Dermis microvascular lymphatic vessel endothelial cell (primary cell): Measurements from ENCODE around the gene AGRP. TPM values are rescaled to one million over a fixed set of nuclear protein-coding genes. Genes with fewer than 3 reads are reported as not detected.
"Not testable (repeated sequence)": the region's sequence is repeated elsewhere in the genome, so short reads cannot be mapped to it uniquely, and the experiment has no call there.

ENCODE experiments used
- DNase-seq, 2 donors: peaks; one replicate each; pipeline versions ENCODE4 v3.0.0 to v3.0.0-alpha.2; 2010; ENCODE audit warnings: low read depth in 2 of 2
- total RNA-seq: library from RNA; depleted of rRNA; stranded (reverse); fragments of >200 nt; gene quantifications from 2 replicates; pipeline ENCODE4 v1.2.1, GENCODE V29; 2014

AGRP gene
- total RNA-seq, 1 donor from 2014 or later: not detected

DNA sequence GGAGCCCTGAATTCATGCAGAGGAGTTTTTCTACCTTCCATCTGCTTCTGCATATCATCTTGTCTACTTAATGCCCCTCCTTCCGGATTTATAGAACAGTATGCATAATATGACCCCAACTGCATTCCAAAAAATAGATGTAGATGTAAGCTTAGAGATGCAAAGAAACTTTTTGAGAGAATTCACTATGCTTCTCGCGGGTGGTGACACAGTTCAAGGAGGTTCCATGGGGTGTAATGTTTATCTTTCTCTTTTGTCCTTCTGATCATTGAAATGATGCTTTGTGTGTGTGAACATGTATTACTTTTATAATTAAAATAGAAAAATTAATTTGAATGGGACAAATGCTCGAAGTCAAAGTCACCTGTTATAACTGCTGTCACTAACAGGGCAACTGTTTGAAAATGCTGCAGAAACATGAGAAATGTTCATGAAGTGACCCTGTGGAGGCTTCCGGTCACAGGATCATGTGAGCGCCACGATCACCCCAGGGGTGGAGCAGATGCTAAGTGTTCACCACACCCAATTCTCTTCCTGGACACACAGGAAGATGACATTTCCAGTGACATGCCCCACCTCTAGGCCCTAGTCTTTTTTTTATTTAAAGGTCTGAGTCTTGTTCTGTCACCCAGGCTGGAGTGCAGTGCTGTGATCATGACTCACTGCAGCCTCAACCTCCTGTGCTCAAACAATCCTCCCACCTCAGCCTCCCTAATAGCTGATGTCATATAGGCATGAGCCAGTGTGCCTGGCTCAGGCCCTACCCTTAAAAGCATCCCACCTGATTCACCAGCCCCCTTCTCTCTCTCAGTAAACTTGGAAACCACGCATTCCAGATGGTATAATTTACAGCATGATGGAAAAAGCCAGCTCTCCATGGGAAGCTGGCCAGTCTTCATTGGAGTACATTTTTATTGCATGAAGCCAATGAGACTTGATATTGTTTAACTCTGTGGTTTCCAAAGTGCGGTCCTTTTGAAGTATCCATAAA, 21.0 kb upstream of the AGRP start:
- peak; percentile 29 to 40 for DNase-seq

GRCh38 chr16:67499106-67499505, 15.8 kb upstream of the AGRP start:
- no peak for DNase-seq

DNA sequence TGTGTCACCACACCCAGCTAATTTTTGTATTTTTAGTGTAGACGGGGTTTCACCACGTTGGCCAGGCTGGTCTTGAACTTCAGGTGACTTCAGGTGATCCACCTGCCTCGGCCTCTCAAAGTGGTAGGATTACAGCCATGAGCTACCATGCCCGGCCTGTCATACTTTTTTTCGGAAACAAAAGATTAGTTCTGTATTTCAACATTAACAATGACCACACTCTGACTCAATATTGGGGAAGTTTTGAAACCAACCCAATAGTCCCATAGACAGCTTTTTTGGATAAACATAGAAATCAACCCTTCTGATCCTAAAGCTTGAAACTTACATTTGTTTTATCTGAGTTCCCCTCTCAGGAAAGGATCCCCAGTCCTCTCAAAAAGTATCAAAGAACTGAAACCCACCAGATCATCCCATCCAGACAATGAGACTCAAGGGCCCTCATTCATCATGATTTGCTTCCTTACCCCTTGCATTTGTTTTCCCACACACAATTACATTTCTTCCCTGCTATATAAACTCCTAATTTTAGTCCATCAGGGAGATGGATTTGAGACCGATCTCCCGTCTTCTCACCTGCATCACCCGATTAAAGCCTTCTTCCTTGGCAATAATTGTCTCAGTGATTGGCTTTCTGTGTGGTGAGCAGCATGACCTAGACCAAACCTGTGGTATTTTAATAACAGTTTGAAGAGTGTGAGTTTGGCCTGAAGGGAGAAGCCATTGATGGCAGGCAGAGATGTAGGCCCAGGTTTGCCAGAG, 7.2 kb upstream of the AGRP start:
- no peak for DNase-seq

DNA sequence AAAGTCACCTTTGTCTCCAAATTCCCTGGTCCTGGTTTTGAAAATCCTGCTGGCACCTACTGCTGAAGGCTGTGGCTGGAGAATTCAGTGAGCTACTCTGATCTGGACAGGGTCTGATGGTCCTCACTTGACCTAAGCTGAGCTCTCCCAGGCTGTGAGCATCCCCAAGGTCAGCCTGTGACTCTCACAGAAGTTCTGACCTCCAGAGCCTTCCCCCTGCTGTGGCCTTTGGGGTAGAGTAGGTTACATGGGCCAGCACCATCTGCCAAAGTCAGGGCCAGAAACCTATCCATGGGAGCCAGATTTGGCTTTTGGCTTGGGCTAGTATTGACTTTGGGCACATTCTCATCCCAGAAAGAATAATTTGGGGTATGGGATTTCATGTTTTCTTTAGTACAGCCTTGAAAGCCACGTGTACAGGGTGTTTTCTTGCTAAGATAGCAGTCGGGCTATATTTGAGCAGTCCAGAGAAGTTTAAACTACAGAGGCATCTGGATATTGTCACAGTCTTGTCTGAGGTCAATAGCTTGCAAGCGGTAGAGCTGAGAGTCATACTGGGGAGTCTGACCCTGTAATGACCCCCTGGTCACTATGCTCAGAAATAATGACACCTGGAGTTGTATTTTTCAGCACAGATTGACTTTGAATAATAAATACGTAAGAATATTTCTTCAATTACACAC, 6.2 kb upstream of the AGRP start:
- no peak for DNase-seq

- DNase-seq: not testable (repeated sequence)
Observed at GRCh38 chr16:67487561-67487960, 4.2 kb upstream of the AGRP start.

DNA sequence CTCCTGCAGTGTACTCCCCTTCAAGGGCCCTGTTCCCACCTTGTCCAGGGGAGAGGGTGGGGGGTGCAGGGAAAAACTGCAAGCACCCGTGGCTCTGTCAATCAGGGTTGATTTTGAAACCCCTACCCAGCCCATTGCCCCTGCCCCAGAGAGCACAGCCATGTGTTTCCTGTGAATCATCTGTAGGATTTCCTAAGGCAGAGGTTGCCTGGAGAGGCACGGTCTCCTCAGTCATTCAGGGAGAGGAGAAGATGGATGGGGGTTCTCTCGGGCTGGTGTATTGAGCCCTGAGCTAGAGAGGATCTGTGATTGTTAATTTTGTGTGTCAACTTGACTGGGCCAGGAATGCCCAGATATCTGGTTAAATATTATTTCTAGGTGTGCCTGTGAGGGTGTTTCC, 3.5 kb upstream of the AGRP start:
- DNase-seq: peak; percentile 40 to 79

DNA sequence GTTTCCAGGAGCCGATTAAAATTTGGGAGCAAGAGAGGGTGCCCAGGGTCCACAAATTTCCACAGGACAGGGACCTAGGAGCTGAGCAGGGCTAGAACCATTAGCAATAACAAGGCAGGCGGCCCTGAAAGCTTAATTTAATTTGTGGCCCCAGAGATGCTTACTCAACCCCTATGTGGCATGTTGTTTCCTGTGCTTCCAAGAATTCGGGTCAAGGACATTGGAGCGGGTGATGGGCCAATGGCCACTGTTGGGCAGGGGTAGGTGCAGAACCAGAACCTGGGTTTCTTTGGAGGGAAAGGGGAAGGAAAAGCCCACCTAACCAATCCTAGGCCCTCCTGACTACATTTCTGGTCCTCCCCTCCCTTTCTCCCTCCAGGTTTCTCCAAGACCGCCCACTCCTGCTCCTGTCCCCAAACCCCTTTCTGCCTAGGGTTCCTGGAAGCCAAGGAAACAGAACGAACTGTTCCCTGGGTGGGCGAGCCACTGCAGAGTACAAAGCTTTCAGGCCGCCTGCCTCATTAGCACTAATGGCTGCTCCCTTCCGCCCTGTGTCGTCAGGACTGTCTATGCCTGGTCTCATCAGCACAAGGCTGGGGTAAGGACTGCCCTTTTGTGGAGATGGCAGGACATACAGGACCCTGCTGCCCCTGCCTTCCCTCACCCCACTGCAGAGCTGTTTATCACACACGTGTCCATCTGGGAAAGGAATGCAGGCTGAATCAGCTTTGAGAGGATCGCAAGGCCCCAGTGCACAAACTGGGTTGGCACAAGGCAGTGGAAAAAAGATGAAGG, 581 bp upstream of the AGRP start:
- DNase-seq: no peak

GRCh38 chr16:67482233-67482924, 968 bp downstream of the AGRP start:
- DNase-seq: no peak

DNA sequence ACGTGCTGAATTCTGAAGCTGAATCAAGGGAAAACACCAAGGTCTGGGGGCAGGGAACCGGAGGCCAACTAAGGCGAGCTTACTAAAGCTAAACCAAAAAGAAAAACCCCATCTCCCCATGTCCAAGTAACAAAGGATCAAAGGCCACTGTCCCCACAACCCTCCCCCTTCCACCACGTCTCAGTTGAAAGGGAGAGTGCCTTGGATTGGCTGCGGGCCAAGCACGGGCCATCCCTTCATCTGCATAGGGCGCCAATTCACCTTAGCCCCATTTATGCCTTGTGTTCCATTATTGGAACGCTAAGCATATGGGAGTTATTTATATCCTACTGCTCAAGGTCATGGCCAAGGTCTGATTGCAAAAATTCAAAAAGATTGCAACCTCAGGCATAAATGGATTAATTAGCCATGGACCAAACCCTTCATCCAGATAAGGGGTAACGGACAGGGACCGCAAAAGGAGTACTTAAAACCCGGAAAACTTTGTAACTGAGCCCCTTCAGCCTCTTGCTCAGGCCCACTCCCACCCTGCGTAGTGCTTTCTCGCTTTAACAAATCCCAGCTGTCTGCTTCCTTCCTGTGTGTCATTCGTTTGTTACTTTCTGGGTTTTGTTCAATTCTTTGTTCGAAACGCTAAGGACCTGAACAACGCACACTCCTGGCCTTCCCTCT, 1.6 kb downstream of the AGRP start:
- DNase-seq: peak; percentile 25 to 72

GRCh38 chr16:67480833-67481560, 2.4 kb downstream of the AGRP start, which contains the start of gene ATP6V0D1:
Gene ATP6V0D1, minus strand, starts transcription at chr16:67481157. Its CDS starts 71 bp downstream, at chr16:67481086.
- peak; percentile 94 to 98 for DNase-seq

DNA sequence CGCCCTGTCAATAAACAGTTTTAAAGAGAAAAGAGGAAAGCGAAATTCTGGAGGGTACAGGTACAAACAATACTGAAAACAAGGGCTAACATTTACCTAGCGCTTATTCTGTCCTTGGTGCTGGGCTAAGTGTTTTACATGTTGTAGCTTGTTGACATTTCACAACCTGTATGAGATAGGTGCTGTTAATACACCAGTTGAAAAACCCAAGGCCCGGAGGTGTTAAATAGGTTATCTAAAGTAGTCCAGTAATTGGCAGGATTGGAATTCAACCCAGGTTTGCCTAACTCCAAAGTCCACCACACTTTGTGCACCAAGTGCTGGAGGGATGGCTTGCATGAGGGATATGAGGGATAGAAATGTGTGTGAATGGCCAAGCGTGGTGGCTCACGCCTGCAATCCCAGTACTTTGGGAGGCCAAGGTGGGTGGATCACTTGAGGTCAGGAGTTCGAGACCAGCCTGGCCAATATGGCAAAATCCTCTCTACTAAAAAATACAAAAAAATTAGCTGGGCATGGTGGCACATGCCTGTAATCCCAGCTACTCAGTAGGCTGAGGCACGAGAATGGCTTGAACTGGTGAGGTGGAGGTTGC, 5.3 kb downstream of the AGRP start:
- DNase-seq: no peak

DNA sequence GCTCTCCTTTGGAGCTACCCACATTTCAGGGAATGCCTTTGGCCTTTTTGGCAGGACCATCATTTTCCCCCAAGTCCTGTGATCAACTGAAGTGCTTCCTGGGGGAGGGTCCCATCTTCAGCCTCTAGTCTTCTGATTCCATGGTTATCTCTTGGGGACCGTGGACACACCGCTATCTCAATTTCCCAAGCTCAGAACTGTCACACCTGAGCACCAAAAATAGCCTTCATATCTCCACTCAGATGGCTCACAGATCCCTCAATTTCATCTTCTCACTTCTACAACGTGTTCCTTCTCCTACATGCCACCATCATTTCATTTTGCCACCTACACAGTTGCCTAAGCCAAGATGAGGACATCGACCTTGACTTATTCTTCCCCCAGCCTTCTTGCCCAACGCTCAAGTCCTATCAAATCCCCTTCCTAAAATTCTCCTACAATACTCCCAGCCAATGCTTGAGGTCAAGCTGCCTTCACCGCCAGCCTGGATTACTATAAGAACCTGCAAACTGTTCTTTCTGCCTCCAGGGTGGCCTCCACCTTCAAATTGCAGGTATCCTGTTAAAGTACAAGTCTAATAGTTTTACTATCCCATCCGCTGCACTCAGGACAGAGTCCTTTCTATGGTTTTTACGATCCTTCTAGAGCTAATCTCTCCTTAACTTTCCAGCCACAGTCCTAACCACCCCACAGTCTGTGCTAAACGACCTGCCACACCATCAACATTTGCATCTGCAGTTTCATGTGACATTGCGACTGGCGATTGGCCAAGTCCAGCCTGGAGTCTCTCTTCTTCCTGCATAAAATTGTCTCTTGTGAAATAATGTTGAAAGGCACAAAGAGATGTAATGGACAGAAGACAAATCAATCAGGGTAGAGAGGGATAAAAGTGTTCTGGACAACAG, 8.5 kb downstream of the AGRP start:
- no peak for DNase-seq

- DNase-seq: no peak
Observed at GRCh38 chr16:67471758-67472384, 11.5 kb downstream of the AGRP start.

DNA sequence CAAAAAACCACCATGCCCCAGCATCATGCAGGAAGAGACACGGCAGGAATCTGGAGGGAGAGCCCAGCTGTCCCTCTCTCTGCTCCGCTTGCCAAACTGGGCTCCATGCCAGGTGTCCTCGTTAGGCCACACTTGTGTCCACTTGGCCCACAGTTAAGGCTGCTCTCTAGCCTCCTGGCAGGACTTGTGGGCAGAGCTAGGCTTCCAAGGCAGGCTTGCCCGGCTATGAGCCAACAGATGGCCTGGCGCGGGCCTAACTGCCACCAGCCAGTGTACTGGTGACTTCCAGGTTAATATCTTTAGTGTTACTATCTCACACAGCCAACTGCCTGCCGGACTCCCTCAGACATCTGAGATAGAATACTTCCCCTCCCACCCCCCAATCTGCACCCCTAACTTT, 13.0 kb downstream of the AGRP start:
- DNase-seq: peak; percentile 40 to 43

DNA sequence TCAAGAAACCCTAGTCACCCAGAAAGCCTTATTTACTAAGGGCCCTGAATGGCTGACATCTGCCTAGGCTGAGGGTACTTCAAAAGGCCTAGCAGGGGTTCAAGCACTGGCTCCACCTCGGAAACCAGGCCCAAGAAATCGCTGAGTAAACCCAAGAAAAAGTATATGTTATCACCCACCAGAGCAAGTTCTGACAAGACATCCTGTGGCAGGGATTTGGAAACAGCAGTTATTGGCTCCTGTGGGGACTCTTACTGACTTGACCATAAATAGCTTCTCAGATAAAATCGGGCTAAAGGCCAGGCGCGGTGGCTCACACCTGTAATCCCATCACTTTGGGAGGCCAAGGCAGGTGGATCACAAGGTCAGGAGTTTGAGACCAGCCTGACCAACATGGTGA, 14.6 kb downstream of the AGRP start:
- no peak for DNase-seq

GRCh38 chr16:67466581-67466980, 16.8 kb downstream of the AGRP start:
- DNase-seq: no peak

DNA sequence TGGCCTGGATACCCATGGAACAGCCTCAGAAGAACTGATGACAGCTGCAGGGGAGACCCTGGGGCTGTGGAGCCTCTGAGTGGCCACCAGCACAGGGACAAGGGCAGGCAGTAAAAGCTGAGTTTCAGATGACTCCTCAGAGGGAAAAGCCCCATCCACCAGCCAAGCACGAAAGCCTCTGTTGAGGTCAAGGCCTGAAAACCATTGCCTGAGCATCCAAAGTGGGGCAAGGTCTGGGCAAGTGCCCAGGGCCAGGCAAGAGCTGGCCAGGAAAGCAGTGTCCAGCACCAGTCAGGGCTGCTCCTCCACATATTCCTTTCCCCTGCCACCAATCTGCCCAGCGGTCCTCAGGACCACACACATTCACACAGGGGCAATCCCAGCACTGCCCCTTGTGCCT, 18.8 kb downstream of the AGRP start:
- DNase-seq: no peak
